Forelimb muscle (tissue), 1 donor: ENCODE results near the gene GNA12. TPM values are rescaled to one million over a fixed set of nuclear protein-coding genes. Genes with fewer than 3 reads are reported as not detected.
"Not testable (repeated sequence)": the region's sequence is repeated elsewhere in the genome, so short reads cannot be mapped to it uniquely, and the experiment has no call there.

Source experiments
- DNase-seq: peaks from one replicate; pipeline ENCODE4 v3.0.0-alpha.2; 2013; ENCODE audit warnings: low read depth
- polyA plus RNA-seq: library from polyadenylated mRNA; unstranded; fragments of 120-200 nt; gene quantifications from one replicate; pipeline ENCODE4 v1.2.1, GENCODE V29; 2013; ENCODE audit not compliant: insufficient read length

Gene GNA12
- polyA plus RNA-seq, 1 donor: 26.5 TPM

GRCh38 chr7:2864999-2865670 is 21.0 kb upstream of the GNA12 start:
- no peak for DNase-seq

- DNase-seq: no peak
Measured at GRCh38 chr7:2864204-2864985, 20.3 kb upstream of the GNA12 start.

GRCh38 chr7:2863461-2864066 is 19.5 kb upstream of the GNA12 start:
- no peak for DNase-seq

- DNase-seq: no peak
Measured at GRCh38 chr7:2862831-2863361, 18.8 kb upstream of the GNA12 start.

GRCh38 chr7:2861509-2861908 is 17.4 kb upstream of the GNA12 start:
- DNase-seq: no peak

GRCh38 chr7:2860627-2861133 is 16.6 kb upstream of the GNA12 start:
- no peak for DNase-seq

- no peak for DNase-seq
Measured at GRCh38 chr7:2859952-2860351, 15.8 kb upstream of the GNA12 start.

GRCh38 chr7:2858621-2859020 is 14.5 kb upstream of the GNA12 start:
- DNase-seq: no peak

GRCh38 chr7:2856388-2857169 is 12.5 kb upstream of the GNA12 start:
- DNase-seq: no peak

- no peak for DNase-seq
Measured at GRCh38 chr7:2855386-2855785, 11.3 kb upstream of the GNA12 start.

GRCh38 chr7:2853552-2853951 is 9.4 kb upstream of the GNA12 start:
- not testable (repeated sequence) for DNase-seq

- DNase-seq: no peak
Measured at GRCh38 chr7:2853147-2853546, 9.0 kb upstream of the GNA12 start.

GRCh38 chr7:2851497-2851896 is 7.4 kb upstream of the GNA12 start:
- no peak for DNase-seq

- no peak for DNase-seq
Measured at GRCh38 chr7:2849941-2850766, 6.0 kb upstream of the GNA12 start.

- DNase-seq: no peak
Measured at GRCh38 chr7:2845034-2845592, 1.0 kb upstream of the GNA12 start.

- no peak for DNase-seq
Measured at GRCh38 chr7:2843711-2844152, 376 bp downstream of the GNA12 start.

GRCh38 chr7:2843191-2843685 is 870 bp downstream of the GNA12 start:
- DNase-seq: no peak

GRCh38 chr7:2841907-2842306 is 2.2 kb downstream of the GNA12 start:
- DNase-seq: no peak

- DNase-seq: no peak
Measured at GRCh38 chr7:2840458-2840857, 3.6 kb downstream of the GNA12 start.
